Smooth muscle cell (in vitro differentiated cells): ENCODE data around the gene ENO2. TPM values are rescaled to one million over a fixed set of nuclear protein-coding genes. Genes with fewer than 3 reads are reported as not detected.

Experiments used
- DNase-seq: peaks from one replicate; lab custom pipeline; 2025; ENCODE audit not compliant: unreplicated experiment; lab: John Stamatoyannopoulos, UW
- H2AFZ ChIP-seq: fragments of 200-600 bp; sonication (generic); 2 replicates; pipeline ENCODE4 v1.6.0; 2016; ENCODE audit warnings: antibody characterized with exemption, low read depth, mild to moderate bottlenecking
- H3F3A ChIP-seq: fragments of 200-600 bp; sonication (generic); 2 replicates; pipeline ENCODE4 v1.6.0; 2017; ENCODE audit warnings: antibody characterized with exemption, low read depth
- H3K27ac ChIP-seq: fragments of 200-600 bp; sonication (generic); 2 replicates; pipeline ENCODE4 v1.5.1; 2016; ENCODE audit warnings: low read depth, mild to moderate bottlenecking
- H3K27me3 ChIP-seq: fragments of 200-600 bp; sonication (generic); 2 replicates; pipeline ENCODE4 v1.6.1; 2016; ENCODE audit warnings: low read depth, mild to moderate bottlenecking
- H3K36me3 ChIP-seq: fragments of 200-600 bp; sonication (generic); 2 replicates; pipeline ENCODE4 v1.5.1; 2016; ENCODE audit warnings: low read depth
- H3K4me1 ChIP-seq: fragments of 200-600 bp; sonication (generic); 2 replicates; pipeline ENCODE4 v1.5.1; 2016; ENCODE audit warnings: low read depth
- H3K4me2 ChIP-seq: fragments of 200-600 bp; sonication (generic); 2 replicates; pipeline ENCODE4 v1.6.0; 2016; ENCODE audit warnings: mild to moderate bottlenecking
- H3K4me3 ChIP-seq: fragments of 200-600 bp; sonication (generic); 2 replicates; pipeline ENCODE4 v1.5.1; 2016; ENCODE audit warnings: mild to moderate bottlenecking
- H3K79me2 ChIP-seq: fragments of 200-600 bp; sonication (generic); 2 replicates; pipeline ENCODE4 v1.6.0; 2016; ENCODE audit warnings: low read depth, mild to moderate bottlenecking
- H3K9ac ChIP-seq: fragments of 200-600 bp; sonication (generic); 2 replicates; pipeline ENCODE4 v1.6.0; 2016; ENCODE audit warnings: low read depth
- H3K9me3 ChIP-seq: fragments of 200-600 bp; sonication (generic); replicated peaks from 2 replicates; pipeline ENCODE4 v1.5.1; 2016; ENCODE audit warnings: low read depth
- H4K20me1 ChIP-seq: fragments of 200-600 bp; sonication (generic); 2 replicates; pipeline ENCODE4 v1.6.0; 2016; ENCODE audit warnings: low read depth
- WGBS: methylation state at CpG from one replicate; pipeline ENCODE4 v1.1.7; 2016; ENCODE audit warnings: low lambda C conversion rate; 5-methylcytosine and 5-hydroxymethylcytosine counted together
- polyA plus RNA-seq: library from polyadenylated mRNA; unstranded; fragments of >200 nt; fragmentation: Nextera tagmentation; extraction: Ambion mirVana; gene quantifications from 2 replicates; pipeline ENCODE4 v1.2.1, GENCODE V29; 2016
- total RNA-seq: library from RNA; depleted of rRNA; stranded (reverse); fragments of >200 nt; gene quantifications from 2 replicates; pipeline ENCODE4 v1.2.3, GENCODE V29; 2014
- TF ChIP-seq, protein P1 (sequence below): fragments of 200-600 bp; sonication (generic); IDR thresholded peaks from 2 replicates; pipeline ENCODE4 v1.5.1; 2017; ENCODE audit warnings: borderline replicate concordance, mild to moderate bottlenecking, antibody characterized with exemption; ENCODE audit not compliant: insufficient read depth, poor library complexity, severe bottlenecking

ENO2 gene
- total and polyA plus RNA-seq, 2 experiments from 2014 or later, result 52.5 to 105 TPM

GRCh38 chr12:6934110-6934509, 19.7 kb downstream of the ENO2 start:
- Histone ChIP-seq H2AFZ (no peak overlapping the region), H3K36me3 (no peaks in the 10 kb centered on the region), H3F3A (peaks cover 46% of the 10 kb centered on the region), H3K27ac (peak overlapping the region; percentile 40), H3K4me3 (no peak overlapping the region), H3K79me2 (peaks cover 53% of the 10 kb centered on the region), H3K27me3 (no peaks in the 10 kb centered on the region), H3K9me3 (no peaks in the 10 kb centered on the region), H4K20me1 (peaks cover 55% of the 10 kb centered on the region), H3K4me1 (peaks cover 24% of the 10 kb centered on the region), H3K4me2 (no peak overlapping the region), H3K9ac (no peak overlapping the region)
- DNase-seq, result no peak
- 93% methylated on average over 8 of the region's 8 CpGs for WGBS
- TF ChIP-seq, protein P1, sequence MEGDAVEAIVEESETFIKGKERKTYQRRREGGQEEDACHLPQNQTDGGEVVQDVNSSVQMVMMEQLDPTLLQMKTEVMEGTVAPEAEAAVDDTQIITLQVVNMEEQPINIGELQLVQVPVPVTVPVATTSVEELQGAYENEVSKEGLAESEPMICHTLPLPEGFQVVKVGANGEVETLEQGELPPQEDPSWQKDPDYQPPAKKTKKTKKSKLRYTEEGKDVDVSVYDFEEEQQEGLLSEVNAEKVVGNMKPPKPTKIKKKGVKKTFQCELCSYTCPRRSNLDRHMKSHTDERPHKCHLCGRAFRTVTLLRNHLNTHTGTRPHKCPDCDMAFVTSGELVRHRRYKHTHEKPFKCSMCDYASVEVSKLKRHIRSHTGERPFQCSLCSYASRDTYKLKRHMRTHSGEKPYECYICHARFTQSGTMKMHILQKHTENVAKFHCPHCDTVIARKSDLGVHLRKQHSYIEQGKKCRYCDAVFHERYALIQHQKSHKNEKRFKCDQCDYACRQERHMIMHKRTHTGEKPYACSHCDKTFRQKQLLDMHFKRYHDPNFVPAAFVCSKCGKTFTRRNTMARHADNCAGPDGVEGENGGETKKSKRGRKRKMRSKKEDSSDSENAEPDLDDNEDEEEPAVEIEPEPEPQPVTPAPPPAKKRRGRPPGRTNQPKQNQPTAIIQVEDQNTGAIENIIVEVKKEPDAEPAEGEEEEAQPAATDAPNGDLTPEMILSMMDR, result no peak

DNA sequence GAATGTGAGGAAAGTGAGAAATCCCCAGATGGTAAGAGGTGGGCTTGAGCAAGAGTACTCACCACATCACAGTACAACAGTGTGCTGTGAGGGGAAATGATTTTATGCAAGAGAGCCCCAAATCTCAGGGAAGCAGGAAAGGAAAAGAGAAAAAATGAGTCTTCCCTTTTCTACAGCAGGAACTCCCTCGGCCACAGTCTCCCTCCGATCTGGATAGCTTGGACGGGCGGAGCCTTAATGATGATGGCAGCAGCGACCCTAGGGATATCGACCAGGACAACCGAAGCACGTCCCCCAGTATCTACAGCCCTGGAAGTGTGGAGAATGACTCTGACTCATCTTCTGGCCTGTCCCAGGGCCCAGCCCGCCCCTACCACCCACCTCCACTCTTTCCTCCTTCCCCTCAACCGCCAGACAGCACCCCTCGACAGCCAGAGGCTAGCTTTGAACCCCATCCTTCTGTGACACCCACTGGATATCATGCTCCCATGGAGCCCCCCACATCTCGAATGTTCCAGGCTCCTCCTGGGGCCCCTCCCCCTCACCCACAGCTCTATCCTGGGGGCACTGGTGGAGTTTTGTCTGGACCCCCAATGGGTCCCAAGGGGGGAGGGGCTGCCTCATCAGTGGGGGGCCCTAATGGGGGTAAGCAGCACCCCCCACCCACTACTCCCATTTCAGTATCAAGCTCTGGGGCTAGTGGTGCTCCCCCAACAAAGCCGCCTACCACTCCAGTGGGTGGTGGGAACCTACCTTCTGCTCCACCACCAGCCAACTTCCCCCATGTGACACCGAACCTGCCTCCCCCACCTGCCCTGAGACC, 21.2 kb downstream of the ENO2 start:
- Histone ChIP-seq H3K4me3 (no peak overlapping the region), H2AFZ (no peak overlapping the region), H3K9me3 (no peaks in the 10 kb centered on the region), H3K79me2 (peaks cover 39% of the 10 kb centered on the region), H3K4me2 (no peak overlapping the region), H3K36me3 (no peaks in the 10 kb centered on the region), H3F3A (peaks cover 49% of the 10 kb centered on the region), H4K20me1 (peaks cover 40% of the 10 kb centered on the region), H3K27me3 (no peaks in the 10 kb centered on the region), H3K27ac (peak overlapping the region; percentile 49), H3K4me1 (peaks cover 11% of the 10 kb centered on the region), H3K9ac (no peak overlapping the region)
- TF ChIP-seq, protein P1, result no peak
- WGBS, result 64% methylated on average over 11 of the region's 14 CpGs
- DNase-seq, result no peak

- Histone ChIP-seq H3K79me2 (peaks cover 32% of the 10 kb centered on the region), H3K4me3 (no peak overlapping the region), H3K4me1 (peaks cover 11% of the 10 kb centered on the region), H4K20me1 (peaks cover 33% of the 10 kb centered on the region), H3K27ac (peak overlapping the region; percentile 61), H3K36me3 (no peaks in the 10 kb centered on the region), H3F3A (peaks cover 45% of the 10 kb centered on the region), H3K9ac (no peak overlapping the region), H3K4me2 (no peak overlapping the region), H3K27me3 (no peaks in the 10 kb centered on the region), H3K9me3 (no peaks in the 10 kb centered on the region), H2AFZ (no peak overlapping the region)
- TF ChIP-seq, protein P1, result no peak
- WGBS, result 95% methylated on average over 3 of the region's 3 CpGs
- no peak for DNase-seq
Observed at GRCh38 chr12:6936194-6936635, 21.8 kb downstream of the ENO2 start.
